GM21786 (cell line): ENCODE measurements around the gene NEIL1.
A peak's percentile ranks its signal among the peaks of the same experiment; 100 is the strongest.

Experiments used
- ATAC-seq: cut with Tn5 transposase; IDR thresholded peaks from one replicate; pipeline ENCODE4 v1.9.1; 2021; ENCODE audit not compliant: unreplicated experiment

Gene NEIL1

DNA sequence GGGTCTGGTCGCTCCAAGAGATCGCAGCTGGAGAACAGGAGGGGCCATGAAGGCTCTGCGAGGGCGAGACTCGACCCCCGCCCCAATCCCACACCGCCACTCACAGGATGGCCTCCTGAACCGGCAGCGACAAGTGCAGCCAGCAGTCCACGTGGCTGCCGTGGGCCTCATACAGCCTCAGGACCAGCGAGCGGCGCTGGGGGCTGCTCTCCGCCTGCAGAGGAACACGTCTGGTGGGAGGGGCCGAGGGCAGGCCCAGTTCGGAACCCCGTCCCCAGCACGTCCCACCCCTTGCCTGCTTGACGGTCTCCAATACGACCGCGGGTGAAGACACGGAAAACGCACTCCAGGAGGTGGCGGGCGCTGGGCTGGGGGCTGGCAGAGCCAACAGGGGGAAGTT, 9.2 kb downstream of the NEIL1 start:
- ATAC-seq: no peak

DNA sequence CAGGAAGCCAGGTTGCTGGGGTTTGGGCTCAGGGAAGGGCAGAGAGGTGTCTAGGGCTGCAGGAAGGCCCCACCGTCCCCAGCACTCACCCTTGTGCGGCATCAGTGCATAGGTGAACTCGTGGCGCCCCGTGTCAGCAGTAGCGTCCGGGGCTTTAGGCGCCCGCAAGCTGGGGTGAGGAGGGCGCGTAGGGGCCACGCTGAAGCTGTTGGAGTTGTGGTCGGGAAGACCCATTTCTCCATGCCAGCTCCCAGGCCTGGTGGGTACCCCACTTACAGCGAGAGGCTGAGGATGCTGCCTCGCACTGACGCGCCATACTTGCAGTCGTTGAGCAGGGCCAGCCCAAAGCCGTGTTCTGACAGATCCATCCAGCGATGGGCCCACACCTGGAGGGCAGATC, 9.7 kb downstream of the NEIL1 start:
- no peak for ATAC-seq

DNA sequence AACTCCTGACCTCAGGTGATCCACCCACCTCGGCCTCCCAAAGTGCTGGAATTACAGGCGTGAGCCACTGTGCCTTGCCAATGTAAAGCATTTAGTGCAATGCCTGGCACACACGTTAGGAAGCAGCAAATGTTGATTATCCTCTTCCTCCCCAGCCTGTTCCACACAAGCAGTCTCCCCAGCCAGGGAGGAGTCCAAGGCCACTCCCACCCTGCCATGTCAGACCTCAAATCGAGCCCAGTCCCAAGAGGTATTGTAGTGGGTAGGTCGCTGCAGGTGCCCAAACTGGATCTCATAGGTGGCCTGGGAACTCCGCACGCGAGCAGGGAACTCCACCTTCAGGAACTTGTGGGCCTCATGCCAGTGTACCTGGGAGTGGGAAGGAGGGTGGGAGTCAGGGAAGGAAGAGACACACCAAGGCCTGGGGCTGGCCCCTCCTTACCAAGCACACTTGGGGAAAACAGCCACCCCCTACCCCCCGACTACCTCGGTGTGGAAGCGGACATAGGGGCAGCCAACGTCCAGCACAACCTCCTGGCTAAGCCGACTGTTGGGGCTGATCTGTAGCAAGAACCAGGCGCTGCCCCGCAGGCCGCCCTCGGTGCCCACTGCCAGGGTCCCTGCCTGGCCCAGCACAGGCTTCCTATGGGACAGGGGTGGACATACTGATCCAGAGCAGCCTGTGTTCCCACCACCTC, 11.3 kb downstream of the NEIL1 start:
- ATAC-seq: no peak

DNA sequence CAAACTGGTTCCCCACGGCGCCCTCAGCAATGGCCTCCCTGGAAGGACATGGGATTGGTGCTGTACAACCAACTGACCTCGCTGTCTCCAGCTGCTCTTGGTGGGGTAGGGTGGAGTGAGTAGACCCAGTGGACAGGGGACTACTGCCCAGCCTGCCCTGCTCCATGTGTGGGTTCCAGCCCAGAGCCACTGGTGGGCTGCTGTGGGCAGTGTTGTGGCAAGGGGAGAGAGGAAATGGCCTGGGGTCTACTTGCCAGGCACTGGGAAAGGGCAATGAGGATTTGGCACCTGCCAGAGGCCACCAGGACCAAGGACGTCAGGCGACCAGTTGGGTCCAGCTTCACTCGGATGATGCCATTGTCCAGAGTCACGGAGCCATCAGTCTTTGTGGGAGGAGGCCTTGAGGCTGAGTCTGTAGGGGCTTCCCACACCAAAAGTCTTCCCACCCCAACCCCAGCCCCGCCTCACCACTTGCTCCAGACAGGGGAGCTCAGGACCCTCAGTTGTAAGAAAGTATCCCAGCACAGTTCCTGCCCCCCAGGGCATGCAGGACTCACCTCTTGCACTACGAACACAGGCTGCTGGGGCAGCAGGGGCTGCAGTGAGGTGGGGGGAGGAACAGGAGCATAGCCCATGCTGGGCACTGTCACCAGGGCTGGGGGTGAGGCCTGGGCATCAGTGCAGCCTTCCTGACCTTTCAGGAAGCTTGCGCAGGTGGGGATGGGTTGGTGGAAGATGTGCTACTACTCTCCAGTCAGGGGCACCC, 12.1 kb downstream of the NEIL1 start:
- no peak for ATAC-seq

DNA sequence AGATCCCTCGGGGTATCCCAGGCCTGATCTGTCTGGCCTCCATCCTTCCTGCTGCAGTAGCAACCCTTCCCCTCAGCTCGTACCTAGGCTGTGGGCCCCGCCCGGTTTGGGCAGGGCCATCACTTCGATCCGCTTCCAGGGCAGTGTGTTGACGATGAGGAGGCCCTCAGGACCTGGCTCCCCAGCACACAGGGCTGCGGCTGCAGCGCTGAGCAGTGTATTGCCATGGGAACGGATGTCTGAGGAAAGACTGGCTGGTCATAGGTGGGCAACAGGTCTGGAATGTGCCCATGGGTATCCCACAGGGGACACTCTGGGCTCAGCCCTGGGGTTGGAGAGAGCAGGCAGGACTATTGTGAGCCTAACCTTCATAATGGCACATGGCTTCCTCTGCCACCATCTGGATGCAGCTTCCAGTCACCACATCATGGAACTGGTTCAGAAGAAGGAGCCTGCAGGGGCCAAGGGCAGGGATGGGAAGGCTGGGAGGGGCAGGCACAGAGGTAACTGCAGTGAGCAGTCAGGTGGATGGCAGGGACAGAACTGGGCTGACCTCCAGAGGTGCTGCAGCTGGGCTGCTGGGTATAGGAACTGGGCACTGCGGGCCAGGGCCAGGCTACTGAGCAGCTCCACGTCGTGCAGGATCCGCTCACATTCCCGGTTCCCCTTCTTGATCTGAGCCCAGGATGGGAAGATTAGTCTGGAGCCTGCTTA, 12.9 kb downstream of the NEIL1 start:
- ATAC-seq: no peak

DNA sequence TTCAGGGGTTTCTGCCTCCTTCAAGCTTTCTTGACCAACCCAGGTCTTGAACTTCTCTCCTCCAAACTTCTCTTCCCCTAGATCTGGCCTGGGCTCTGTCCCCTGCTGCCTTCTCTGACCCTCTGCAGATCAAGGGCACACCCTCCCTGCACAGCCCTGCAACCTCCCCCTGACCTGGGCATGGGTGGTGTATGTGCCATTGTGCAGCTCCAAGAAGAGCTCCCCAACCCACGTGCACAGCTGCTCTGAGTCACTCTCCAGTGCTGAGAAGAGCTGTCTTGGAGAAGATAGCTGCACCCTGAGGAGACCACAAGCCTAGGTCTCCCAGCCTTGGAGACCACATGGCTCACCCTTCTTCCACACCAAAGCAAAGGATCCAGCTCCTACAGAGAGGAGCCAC, 13.6 kb downstream of the NEIL1 start:
- ATAC-seq: no peak

DNA sequence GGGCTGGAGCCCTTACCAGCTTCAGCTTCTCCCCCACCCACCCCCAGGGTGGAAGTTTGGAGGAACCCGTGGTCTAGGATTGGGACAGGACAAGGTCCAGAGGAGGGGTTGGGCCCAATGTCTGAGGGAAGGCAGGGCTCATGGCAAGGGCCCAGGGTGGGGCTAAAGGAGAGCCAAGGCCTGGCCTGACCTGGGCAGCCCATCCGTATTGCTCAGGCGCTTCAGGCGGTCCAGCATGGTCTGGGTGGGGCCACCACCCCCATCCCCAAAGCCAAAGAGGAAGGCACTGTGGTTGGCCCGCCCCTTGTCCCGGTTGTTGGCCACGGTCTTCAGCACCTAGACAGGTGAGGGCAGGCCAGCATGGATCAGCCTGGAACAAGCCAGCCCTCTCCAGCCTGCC, 14.0 kb downstream of the NEIL1 start:
- no peak for ATAC-seq

DNA sequence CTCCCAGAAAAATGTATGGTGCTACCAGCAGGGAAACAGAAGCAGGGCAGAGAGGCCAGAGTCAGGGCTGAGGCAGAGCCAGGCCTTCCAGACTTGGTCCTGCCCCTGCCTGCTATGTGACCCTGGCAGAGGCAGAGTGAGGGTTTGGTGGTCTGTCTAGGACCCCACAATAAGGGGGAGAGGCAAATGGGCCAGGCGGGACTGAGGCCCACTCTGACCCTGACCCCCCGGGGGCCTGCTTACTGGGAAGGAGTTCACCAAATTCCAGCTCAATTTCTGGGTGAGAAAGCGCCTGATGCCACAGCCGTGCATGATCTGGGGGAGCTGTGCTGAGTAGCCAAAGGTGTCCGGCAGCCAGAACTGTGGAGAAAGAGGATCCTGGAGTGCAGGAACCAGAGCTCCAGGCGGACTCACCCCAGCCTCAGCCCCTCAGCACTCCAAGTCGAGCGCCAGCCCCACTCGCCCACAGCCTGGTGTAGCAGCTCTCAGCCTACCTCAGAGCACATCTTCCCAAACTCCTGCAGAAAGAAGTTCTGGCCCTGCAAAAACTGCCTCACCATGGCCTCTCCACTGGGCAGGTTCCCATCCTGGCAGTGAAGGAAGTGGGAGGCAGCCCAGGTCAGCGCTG, 14.6 kb downstream of the NEIL1 start:
- no peak for ATAC-seq

DNA sequence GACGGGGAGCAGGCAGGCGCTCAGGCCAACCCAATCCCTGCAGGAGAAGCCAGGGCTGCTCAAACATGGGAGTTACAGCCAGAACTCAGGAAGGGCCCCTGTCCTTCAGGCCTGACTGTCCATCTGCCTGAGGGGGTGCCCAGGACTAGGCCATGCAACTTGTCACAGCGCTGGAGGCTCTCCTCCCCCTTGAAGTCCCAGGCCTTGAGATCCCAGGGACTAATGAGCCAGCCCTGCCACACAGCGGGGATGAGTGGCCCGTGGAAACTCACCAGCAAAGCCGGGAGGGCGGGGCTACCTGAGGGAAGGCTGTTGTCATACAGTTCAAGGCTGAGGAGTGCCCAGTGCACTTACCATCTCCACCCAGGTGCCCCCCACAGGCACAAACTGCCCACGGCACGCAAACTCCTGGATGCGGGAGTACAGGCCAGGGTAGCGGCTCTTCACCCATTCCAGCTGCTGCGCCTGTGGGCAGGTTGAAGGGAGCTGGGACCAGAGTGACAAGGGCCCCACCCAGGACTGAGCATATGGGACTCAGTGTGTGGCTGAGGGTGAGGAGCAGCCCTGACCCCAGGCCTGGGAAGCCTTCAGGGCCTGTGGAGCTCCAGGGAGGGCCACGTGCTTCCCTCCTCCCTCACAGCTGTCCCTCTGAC, 15.3 kb downstream of the NEIL1 start:
- no peak for ATAC-seq

DNA sequence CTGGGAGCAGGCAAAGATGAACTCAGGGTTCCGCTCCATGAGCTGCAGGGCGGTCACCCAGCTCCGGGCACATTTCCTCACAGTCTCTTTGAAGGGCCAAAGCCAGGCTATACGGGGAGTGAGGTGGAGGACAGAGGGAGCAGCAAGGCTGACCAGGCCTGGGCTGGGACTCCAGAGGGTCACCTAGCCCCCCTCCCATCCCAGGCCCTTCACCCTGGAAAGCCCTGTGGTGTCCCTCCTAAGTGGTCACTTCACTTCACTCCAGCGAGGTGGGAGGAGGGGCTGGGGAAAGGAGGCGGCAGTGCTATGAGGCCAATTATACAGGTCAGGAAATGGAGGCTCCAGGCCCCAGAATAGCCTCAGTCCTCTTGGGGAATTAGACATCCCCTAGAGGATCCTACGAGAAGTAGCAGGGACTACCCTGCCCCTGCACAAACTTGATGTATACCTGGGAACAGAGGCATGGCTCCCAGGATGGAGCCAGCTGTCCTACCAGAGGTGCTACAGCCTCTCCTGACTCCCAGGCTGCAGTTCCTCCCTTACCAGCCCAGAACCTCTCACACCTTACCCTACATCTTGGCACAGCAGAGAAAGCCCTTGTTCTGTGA, 15.9 kb downstream of the NEIL1 start:
- ATAC-seq: no peak

DNA sequence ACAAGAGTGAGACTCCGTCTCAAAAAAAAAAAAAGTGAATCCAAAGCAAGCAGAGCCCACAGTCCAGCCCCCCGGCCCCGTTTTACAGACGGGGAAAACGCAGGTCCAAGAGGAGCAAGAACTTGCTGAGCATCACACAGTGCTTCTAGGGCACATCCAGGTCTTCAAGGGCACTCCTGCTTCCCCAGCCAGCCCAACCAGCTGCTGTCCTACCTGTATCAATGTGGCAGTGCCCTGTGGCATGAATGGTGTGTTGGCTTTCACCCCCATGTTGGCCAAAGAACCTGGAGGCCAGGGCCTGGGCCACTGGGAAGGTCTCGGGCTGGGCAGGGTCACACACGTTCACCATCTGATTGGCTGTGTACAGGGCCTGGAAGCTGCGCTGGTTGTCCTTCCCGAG, 16.9 kb downstream of the NEIL1 start:
- ATAC-seq: no peak

DNA sequence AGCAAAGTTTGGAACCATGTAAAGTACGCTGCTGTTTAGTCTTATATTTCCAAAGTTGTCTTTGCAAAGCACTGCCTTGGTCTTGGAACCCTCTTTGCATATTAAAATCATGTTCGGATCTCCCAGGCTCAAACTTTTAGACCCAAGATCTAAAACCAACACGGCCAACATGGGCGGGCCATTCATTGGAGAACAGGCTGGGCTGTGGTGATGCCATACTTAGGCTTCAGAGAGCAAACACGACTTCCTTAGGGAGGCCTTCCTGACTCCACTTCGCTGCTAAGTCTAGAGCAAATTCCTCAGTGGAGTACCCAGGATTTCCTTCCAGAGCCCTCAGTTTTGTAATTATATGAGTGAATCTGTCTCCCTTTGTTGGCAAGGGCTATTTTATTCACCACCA, 18.0 kb downstream of the NEIL1 start:
- ATAC-seq: no peak

DNA sequence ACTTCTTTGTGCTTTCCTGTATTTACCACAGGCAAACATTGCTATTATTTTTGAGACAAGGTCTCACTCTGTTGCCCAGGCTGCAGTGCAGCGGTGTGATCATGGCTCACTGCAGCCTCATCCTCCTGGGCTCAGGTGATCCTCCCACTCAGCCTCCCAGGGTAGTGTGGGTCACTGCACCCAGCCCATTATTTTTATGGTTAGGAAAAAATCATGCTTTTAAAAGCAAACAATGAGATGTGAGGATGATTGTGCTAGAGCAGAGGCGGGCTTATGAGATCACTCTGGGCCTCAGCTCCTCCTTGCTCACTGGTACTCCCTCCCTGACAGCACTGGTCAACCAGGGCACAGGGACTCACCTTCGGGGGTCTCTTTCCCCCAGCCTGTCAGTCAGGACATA, 19.3 kb downstream of the NEIL1 start:
- no peak for ATAC-seq

DNA sequence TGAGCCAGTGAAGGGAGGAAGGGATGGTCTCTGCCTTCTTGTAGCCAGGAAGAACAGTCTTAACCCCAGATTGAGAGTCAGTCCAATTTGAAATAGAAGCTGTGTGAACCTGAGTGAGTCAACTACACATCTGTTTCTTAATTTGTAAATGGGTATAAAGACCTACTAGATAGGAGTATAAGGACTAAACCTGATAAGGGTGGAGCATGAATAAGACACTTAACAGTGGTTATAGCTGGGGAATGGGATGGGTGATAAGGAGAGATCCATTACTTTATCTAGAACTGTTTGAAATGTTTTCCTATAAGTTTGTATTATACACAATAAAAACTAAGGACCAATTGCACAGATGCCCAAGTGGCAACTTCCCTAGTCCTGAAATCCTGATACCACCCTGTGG, 20.2 kb downstream of the NEIL1 start:
- no peak for ATAC-seq

DNA sequence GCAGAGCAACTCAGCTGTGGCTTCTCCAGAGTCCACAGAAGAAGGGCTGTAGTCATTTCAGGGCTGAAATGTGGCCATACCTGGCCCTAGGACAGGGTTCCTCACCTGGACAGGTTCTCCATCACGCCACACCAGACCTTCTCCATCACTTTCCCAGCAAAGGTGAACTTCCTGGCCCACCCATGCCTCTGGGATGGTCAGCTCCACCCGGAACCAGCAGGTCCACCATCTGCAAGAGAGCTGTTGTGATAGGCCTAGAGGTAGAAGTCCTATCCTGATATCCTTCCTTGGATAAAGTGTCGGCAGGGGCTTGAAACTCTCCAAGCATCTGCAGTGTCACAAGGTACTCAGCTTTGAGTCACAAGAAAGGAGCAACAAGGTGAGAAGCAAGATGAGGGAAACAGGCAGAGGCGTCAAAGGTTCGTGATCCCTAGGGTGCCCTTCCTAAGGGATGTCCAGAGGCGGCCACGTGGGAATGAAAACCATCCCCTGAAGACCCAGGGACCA, 20.6 kb downstream of the NEIL1 start:
- ATAC-seq: no peak

DNA sequence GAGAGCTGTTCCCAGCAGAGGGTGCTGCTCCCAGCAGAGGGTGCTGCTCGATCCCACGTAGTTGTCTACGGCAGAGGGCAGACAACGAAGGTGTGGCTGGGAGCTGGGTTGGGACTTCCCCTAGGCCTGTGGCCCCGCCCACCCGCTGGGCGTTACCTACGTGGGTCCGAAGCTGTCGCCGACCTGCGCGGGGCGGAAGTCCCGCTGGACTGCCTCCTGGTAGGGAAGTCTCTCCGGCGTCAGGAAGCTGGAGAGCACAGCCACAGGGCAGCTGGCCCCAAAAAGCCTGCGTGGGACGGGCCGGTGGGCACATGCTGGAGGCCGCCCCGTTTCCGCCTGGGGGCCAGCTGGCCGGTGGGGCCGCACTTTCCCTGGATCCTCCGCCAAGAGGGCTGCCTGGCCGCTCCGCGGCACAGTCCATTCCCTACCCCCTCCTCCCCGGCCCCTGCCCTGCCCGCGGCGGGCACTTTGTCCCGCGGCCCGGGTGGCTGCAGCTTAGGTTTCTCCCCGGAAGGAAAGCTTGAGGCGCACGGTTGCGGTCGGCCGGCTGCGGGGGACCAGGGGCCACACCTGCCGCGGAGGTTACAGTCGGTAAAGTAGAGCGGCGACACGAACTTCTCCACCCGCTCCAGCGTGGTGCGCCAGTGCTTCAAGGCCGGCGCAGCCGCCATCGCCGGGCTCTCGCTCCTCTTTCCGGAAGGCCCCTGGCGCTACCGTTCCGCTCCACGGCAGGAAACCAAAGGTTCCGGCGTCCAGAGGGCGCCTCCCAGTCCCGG, 21.3 kb downstream of the NEIL1 start, which contains the start of gene MAN2C1:
Gene MAN2C1 (minus strand): TSS at position 695 of the 776 bp plus-strand sequence. CDS start 24 bp downstream, at position 671.
- ATAC-seq: peak; percentile 87

DNA sequence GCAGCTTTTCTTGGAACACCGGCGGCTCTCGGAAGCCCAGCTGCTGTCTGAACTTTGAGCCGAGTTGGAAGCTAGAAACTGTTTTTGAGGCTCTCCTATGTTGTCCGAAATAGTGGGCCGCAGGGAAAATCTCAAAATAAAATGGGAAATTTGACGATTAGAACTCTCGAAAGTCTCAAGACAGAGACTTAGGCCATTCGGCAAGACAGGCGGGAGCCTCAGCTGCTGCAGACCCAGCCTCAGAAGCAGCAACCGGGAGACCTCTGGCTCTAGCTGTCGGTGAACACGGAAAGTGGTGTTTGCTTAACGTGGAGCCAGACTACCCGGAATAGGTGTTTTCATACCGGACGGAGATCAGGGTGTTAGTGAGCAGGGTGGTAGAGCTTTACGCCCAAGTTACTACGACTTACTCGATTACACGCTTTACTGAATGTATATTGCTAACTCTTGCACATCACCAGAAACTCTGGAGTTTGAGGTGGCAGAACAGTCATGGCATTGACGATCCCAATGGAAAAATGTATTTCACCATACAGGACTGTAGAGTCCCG, 21.9 kb downstream of the NEIL1 start:
- no peak for ATAC-seq

DNA sequence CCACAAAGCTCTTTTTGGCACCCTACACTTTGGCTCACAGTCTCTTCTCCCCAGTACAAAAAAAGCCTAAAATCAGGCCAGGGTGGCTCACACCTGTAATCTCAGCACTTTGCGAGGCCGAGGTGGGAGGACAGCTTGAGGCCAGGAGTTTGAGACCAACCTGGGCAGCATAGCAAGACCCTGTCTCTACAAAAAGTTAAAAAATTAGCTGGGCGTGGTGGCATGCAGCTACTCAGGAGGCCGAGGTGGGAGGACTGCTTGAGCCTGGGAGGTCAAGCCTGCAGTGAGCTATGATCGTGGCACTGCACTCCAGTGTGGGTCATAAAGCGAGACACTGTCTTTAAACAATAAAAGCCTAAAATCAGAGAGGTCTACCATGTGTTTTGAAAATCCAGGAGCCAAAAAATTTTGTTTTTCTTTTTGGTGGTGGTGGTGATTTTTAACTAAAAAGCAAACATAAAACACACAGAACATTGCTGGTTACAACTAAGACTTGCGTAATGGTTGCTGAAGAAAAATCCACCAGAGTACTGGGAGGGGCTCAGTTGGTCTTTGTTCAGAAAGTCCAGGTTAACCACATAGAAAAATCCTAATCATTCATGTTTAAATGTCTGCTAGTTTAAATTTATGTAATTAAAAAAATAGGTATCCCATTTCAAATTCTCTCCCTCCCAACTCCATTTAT, 23.2 kb downstream of the NEIL1 start:
- no peak for ATAC-seq

DNA sequence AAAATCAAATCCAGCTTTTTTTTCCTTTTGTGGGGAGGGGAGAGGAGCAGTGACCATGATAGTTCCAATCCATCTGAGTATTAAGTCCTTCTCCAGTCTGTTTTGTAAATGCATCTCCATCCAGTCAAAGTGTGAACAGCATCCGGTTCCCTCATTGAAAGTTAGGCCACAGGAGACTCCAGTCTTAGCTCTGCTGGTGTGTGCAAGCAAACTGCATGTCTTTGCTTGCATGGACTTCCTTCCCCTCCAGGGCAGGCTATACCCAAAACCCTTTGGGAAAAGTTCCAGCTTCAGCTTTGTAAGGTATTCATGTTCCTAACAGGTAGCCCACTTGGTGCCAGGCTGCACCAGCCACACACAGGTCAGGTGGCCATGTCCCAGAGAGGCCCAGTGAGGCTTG, 24.6 kb downstream of the NEIL1 start:
- no peak for ATAC-seq
